ENCODE results near the gene LSS.

DNA sequence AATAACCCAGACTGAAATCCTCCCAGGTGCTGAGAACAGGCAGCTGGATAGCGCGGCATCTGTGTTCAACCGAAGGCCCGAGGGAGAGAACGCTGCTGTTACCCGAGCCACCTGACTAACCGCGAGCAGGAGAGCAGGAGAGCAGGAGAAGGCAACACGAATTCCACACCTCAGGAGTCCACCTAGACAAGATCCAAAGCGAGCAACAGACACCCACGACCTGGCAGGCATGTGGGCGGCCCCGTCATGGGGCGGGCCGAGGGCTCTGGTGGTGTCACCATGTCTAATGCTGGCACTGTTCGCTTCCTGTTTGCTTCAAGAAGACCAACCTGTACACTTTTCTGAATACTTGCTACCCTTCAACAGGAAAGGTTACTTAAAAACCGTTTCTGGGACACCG lies 23.4 kb downstream of the LSS start:
- TF ChIP-seq, protein P1, sequence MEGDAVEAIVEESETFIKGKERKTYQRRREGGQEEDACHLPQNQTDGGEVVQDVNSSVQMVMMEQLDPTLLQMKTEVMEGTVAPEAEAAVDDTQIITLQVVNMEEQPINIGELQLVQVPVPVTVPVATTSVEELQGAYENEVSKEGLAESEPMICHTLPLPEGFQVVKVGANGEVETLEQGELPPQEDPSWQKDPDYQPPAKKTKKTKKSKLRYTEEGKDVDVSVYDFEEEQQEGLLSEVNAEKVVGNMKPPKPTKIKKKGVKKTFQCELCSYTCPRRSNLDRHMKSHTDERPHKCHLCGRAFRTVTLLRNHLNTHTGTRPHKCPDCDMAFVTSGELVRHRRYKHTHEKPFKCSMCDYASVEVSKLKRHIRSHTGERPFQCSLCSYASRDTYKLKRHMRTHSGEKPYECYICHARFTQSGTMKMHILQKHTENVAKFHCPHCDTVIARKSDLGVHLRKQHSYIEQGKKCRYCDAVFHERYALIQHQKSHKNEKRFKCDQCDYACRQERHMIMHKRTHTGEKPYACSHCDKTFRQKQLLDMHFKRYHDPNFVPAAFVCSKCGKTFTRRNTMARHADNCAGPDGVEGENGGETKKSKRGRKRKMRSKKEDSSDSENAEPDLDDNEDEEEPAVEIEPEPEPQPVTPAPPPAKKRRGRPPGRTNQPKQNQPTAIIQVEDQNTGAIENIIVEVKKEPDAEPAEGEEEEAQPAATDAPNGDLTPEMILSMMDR (IDR thresholded peaks at IDR 0.05; ENCODE audit: extremely low read depth in 1 of 2, insufficient read depth in 1 of 2, low read depth in 1 of 2, low read length in 2 of 2), result no peak
- TF ChIP-seq POLR2A (IDR thresholded peaks at IDR 0.05; ENCODE audit: low read depth, low read length) (no peak), POLR2AphosphoS5 (IDR thresholded peaks at IDR 0.05; ENCODE audit: insufficient read depth, low read depth, low read length) (no peak), EZH2 (IDR thresholded peaks at IDR 0.05; ENCODE audit: borderline replicate concordance, low read depth, low read length, severe bottlenecking) (no peak), MYC (IDR thresholded peaks at IDR 0.05; ENCODE audit: low read depth, low read length) (no peak), JUN (IDR thresholded peaks at IDR 0.05; ENCODE audit: borderline replicate concordance, insufficient read depth, insufficient read length, low read depth) (no peak), GATA2 (IDR thresholded peaks at IDR 0.05; ENCODE audit: insufficient read depth, insufficient read length, low read depth, low read length) (no peak)
- TF ChIP-seq, protein P2, sequence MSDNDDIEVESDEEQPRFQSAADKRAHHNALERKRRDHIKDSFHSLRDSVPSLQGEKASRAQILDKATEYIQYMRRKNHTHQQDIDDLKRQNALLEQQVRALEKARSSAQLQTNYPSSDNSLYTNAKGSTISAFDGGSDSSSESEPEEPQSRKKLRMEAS (IDR thresholded peaks at IDR 0.05; ENCODE audit: insufficient read depth, insufficient read length), result no peak

All from endothelial cell of umbilical vein (primary cell).